SU-DHL-6 (cell line): ENCODE measurements around the gene LHFPL6.

Source experiments
- CTCF ChIP-seq: fragments of 200-600 bp; sonication (generic); IDR thresholded peaks from one replicate; pipeline ENCODE4 v1.5.1; 2017; ENCODE audit warnings: antibody characterized with exemption, mild to moderate bottlenecking, low read length, moderate library complexity; ENCODE audit not compliant: insufficient read depth, poor library complexity, severe bottlenecking
- EZH2phosphoT487 ChIP-seq: fragments of 200-600 bp; sonication (generic), shearing (Covaris generic); conservative IDR thresholded peaks from 2 replicates; pipeline ENCODE4 v1.6.1; 2018; ENCODE audit warnings: mild to moderate bottlenecking, antibody characterized with exemption, low read length, moderate library complexity, mixed read lengths

- TF ChIP-seq EZH2phosphoT487 (no peak), CTCF (no peak)
These were observed 41.0 kb downstream of the LHFPL6 start for GRCh38 chr13:39561971-39562370.
